22Rv1 (cell line): ENCODE data around the gene KRT7.

Experiments used
- ZFX ChIP-seq: fragments of 450-650 bp; IDR thresholded peaks from 2 replicates; pipeline ENCODE4 v1.6.1; 2017; ENCODE audit warnings: antibody characterized with exemption, borderline replicate concordance
- TF ChIP-seq, protein P1 (sequence below): fragments of 450-650 bp; IDR thresholded peaks from 2 replicates; pipeline ENCODE4 v1.5.1; 2017; ENCODE audit warnings: mild to moderate bottlenecking

DNA sequence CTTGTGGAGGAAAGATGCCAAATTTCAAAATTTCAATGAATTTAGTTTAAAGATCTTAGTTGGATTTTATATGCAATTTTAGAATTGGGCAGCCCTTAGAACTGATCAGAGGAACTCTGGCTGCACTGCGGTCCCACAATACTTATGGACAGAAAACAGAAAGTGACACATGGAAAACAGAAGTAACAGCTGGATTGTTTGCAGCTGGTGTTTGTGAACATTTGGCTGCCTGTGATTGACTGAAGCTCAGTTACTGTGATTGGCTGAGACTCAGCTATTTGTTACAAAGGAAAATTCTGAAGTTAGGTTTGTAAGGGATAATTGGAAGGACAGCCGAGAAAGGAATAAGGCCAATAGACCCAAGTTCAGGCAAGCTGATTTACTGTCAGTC lies 31.4 kb downstream of the KRT7 start:
- TF ChIP-seq, protein P1, sequence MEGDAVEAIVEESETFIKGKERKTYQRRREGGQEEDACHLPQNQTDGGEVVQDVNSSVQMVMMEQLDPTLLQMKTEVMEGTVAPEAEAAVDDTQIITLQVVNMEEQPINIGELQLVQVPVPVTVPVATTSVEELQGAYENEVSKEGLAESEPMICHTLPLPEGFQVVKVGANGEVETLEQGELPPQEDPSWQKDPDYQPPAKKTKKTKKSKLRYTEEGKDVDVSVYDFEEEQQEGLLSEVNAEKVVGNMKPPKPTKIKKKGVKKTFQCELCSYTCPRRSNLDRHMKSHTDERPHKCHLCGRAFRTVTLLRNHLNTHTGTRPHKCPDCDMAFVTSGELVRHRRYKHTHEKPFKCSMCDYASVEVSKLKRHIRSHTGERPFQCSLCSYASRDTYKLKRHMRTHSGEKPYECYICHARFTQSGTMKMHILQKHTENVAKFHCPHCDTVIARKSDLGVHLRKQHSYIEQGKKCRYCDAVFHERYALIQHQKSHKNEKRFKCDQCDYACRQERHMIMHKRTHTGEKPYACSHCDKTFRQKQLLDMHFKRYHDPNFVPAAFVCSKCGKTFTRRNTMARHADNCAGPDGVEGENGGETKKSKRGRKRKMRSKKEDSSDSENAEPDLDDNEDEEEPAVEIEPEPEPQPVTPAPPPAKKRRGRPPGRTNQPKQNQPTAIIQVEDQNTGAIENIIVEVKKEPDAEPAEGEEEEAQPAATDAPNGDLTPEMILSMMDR: no peak
- TF ChIP-seq ZFX: no peak
